GM13976 (cell line): ENCODE results near the gene ZRANB1.

Source experiments
- DNase-seq: peaks from one replicate; pipeline ENCODE4 v3.0.0; 2012; ENCODE audit warnings: low spot score
- CTCF ChIP-seq: IDR thresholded peaks from 2 replicates; pipeline ENCODE4 v1.5.1; 2012; ENCODE audit warnings: borderline replicate concordance, mild to moderate bottlenecking; ENCODE audit not compliant: insufficient read depth; ENCODE audit errors: extremely low read depth, missing control alignments, control extremely low read depth
- in situ Hi-C: fragments of 300-500 bp; cut with MboI; formaldehyde crosslinking; loops from one replicate; pipeline ENCODE4 v1.12.0; 2022; ENCODE audit warnings: low sequenced_read_pairs, mixed read lengths, inconsistent platforms; ENCODE audit not compliant: unreplicated experiment

Gene ZRANB1

GRCh38 chr10:125003146-125003900 is 61.4 kb downstream of the ZRANB1 start:
- TF ChIP-seq CTCF = no peak
- in situ Hi-C loops = no loop called here
- peak; percentile 45 for DNase-seq

GRCh38 chr10:125003901-125004467 is 62.1 kb downstream of the ZRANB1 start:
- no peak for TF ChIP-seq CTCF
- in situ Hi-C loops = no loop called here
- DNase-seq = no peak

- no peak for TF ChIP-seq CTCF
- in situ Hi-C loops = no loop called here
Measured at GRCh38 chr10:125004571-125005311, 62.8 kb downstream of the ZRANB1 start.

GRCh38 chr10:125005312-125006187 is 63.6 kb downstream of the ZRANB1 start:
- peak; percentile 23 for DNase-seq
- in situ Hi-C loops = no loop called here
- TF ChIP-seq CTCF = no peak

More at GRCh38 chr10:125004571-125005311, 62.8 kb downstream of the ZRANB1 start:
- peak; percentile 36 for DNase-seq

GRCh38 chr10:125006188-125006680 is 64.3 kb downstream of the ZRANB1 start:
- TF ChIP-seq CTCF = no peak
- in situ Hi-C loops = no loop called here

More at GRCh38 chr10:125006188-125006680, 64.3 kb downstream of the ZRANB1 start:
- DNase-seq = no peak
